Lower leg skin (tissue), 3 donors: Measurements from ENCODE around the gene PACS2.

Source experiments
- CTCF ChIP-seq, 3 donors: fragments of 450-650 bp; IDR thresholded peaks; one replicate each; pipeline ENCODE4 v1.5.1; 2016; ENCODE audit warnings: antibody characterized with exemption in 3 of 3, mild to moderate bottlenecking in 3 of 3, moderate library complexity in 2 of 3
- POLR2A ChIP-seq, 2 donors: fragments of 450-650 bp; IDR thresholded peaks; one replicate each; pipeline ENCODE4 v1.6.1; 2016 to 2017; ENCODE audit warnings: antibody characterized with exemption in 2 of 2, mild to moderate bottlenecking in 1 of 2, moderate library complexity in 1 of 2

GRCh38 chr14:105314287-105315200 lies at the start of gene PACS2:
- TF ChIP-seq CTCF (IDR thresholded peaks at IDR 0.05) (no peak), POLR2A (IDR thresholded peaks at IDR 0.05) (no peak)
